Karpas-422 (cell line): ENCODE measurements around the gene GLRA3. TPM values are rescaled to one million over a fixed set of nuclear protein-coding genes. Genes with fewer than 3 reads are reported as not detected.
A peak's percentile ranks its signal among the peaks of the same experiment; 100 is the strongest.

Experiments used
- DNase-seq: peaks from one replicate; pipeline ENCODE4 v3.0.0-alpha.2; 2015
- H2AFZ ChIP-seq: fragments of 200-600 bp; sonication (generic); 2 replicates; pipeline ENCODE4 v1.6.1; 2014; ENCODE audit warnings: antibody characterized with exemption, low read length, mixed read lengths
- H3K27ac ChIP-seq: fragments of 200-600 bp; sonication (generic); 2 replicates; pipeline ENCODE4 v1.5.1; 2014; ENCODE audit warnings: mild to moderate bottlenecking, low read length, moderate library complexity
- H3K27me3 ChIP-seq: fragments of 200-600 bp; sonication (generic); 2 replicates; pipeline ENCODE4 v1.6.1; 2014; ENCODE audit warnings: low read length, mixed read lengths
- H3K36me3 ChIP-seq: fragments of 200-600 bp; sonication (generic); 2 replicates; pipeline ENCODE4 v1.6.1; 2014; ENCODE audit warnings: low read length, mixed read lengths; ENCODE audit not compliant: insufficient read depth
- H3K4me1 ChIP-seq: fragments of 200-600 bp; sonication (generic); 2 replicates; pipeline ENCODE4 v1.6.1; 2014; ENCODE audit warnings: mild to moderate bottlenecking, low read length, mixed read lengths
- H3K4me2 ChIP-seq: fragments of 200-600 bp; sonication (generic); 2 replicates; pipeline ENCODE4 v1.6.1; 2014; ENCODE audit warnings: low read length, low read depth, mild to moderate bottlenecking; ENCODE audit not compliant: poor library complexity, severe bottlenecking
- H3K4me3 ChIP-seq: fragments of 200-600 bp; sonication (generic); 2 replicates; pipeline ENCODE4 v1.5.1; 2014; ENCODE audit warnings: mild to moderate bottlenecking, antibody characterized with exemption, low read length, mixed read lengths
- H3K79me2 ChIP-seq: fragments of 200-600 bp; sonication (generic); 2 replicates; pipeline ENCODE4 v1.6.1; 2014; ENCODE audit warnings: mild to moderate bottlenecking, low read length, mixed read lengths
- H3K9ac ChIP-seq: fragments of 200-600 bp; sonication (generic); 2 replicates; pipeline ENCODE4 v1.6.0; 2014; ENCODE audit warnings: low read length
- H3K9me2 ChIP-seq: fragments of 200-600 bp; sonication (generic), shearing (Covaris generic); replicated peaks from 2 replicates; pipeline ENCODE4 v1.6.0; 2014; ENCODE audit warnings: mild to moderate bottlenecking, low read length, moderate library complexity; ENCODE audit not compliant: insufficient read depth
- H3K9me3 ChIP-seq: fragments of 300-700, 200-600 bp; sonication (generic); 2 replicates; pipeline ENCODE4 v1.6.1; 2014; ENCODE audit warnings: low read length, mixed read lengths
- H4K20me1 ChIP-seq: fragments of 200-600 bp; sonication (generic); 2 replicates; pipeline ENCODE4 v1.6.1; 2014; ENCODE audit warnings: mild to moderate bottlenecking, antibody characterized with exemption, low read length, low read depth; ENCODE audit not compliant: insufficient read depth
- total RNA-seq: library from RNA; depleted of rRNA; stranded (reverse); fragments of >200 nt; shearing (Covaris generic); gene quantifications from 2 replicates; pipeline ENCODE4 v1.2.3, GENCODE V29; 2014; ENCODE audit warnings: low replicate concordance

Gene GLRA3
- total RNA-seq, 1 experiment from 2014 or later = not detected

- Histone ChIP-seq H3K27me3 (no peaks in the 10 kb centered on the region), H3K36me3 (no peaks in the 10 kb centered on the region), H3K27ac (no peak overlapping the region), H2AFZ (no peak overlapping the region), H3K4me1 (no peaks in the 10 kb centered on the region), H3K4me3 (no peak overlapping the region), H3K9me2 (no peaks in the 10 kb centered on the region), H3K4me2 (no peak overlapping the region), H3K79me2 (no peaks in the 10 kb centered on the region), H4K20me1 (no peaks in the 10 kb centered on the region), H3K9ac (no peak overlapping the region), H3K9me3 (no peaks in the 10 kb centered on the region)
- no peak for DNase-seq
Observed at GRCh38 chr4:174716986-174717770, 111.9 kb downstream of the GLRA3 start.

GRCh38 chr4:174714393-174715211 lies 114.4 kb downstream of the GLRA3 start:
- no peak overlapping the region for H3K27ac ChIP-seq
- H3K4me1 ChIP-seq = no peaks in the 10 kb centered on the region
- no peaks in the 10 kb centered on the region for H4K20me1 ChIP-seq
- H3K27me3 ChIP-seq = no peaks in the 10 kb centered on the region
- H3K4me3 ChIP-seq = no peak overlapping the region
- H3K9ac ChIP-seq = no peak overlapping the region
- H3K4me2 ChIP-seq = no peak overlapping the region
- DNase-seq = peak; percentile 53
- H3K79me2 ChIP-seq = no peaks in the 10 kb centered on the region
- H3K36me3 ChIP-seq = no peaks in the 10 kb centered on the region
- H3K9me2 ChIP-seq = no peaks in the 10 kb centered on the region
- no peak overlapping the region for H2AFZ ChIP-seq
- H3K9me3 ChIP-seq = no peaks in the 10 kb centered on the region

GRCh38 chr4:174713821-174714220 lies 115.2 kb downstream of the GLRA3 start:
- no peak overlapping the region for H3K4me3 ChIP-seq
- no peaks in the 10 kb centered on the region for H3K27me3 ChIP-seq
- no peak for DNase-seq
- H3K27ac ChIP-seq = no peak overlapping the region
- H3K4me1 ChIP-seq = no peaks in the 10 kb centered on the region
- no peaks in the 10 kb centered on the region for H3K9me3 ChIP-seq
- H3K4me2 ChIP-seq = no peak overlapping the region
- no peaks in the 10 kb centered on the region for H3K36me3 ChIP-seq
- H3K9ac ChIP-seq = no peak overlapping the region
- no peaks in the 10 kb centered on the region for H3K9me2 ChIP-seq
- no peak overlapping the region for H2AFZ ChIP-seq
- H3K79me2 ChIP-seq = no peaks in the 10 kb centered on the region
- H4K20me1 ChIP-seq = no peaks in the 10 kb centered on the region

DNA sequence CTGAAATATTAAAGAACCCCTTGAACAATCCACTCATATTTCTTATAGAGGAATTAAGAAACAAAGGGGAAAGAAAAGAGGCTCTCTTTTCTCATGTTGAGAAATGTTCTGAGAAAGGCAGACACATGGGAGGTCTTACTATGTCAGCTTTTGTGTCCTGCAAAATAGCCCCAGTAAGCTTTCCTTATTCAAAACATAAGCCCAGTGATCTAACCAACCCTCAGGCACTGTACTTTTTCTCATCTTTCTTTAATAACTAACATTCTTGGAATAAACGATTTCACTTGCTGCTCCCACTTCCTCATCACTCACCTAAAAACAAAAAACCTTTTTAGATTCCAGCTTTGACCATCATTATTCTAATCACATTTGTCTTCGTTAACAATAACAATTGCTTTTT lies 115.9 kb downstream of the GLRA3 start:
- H3K27ac ChIP-seq = no peak overlapping the region
- no peaks in the 10 kb centered on the region for H3K9me2 ChIP-seq
- H3K27me3 ChIP-seq = no peaks in the 10 kb centered on the region
- no peak overlapping the region for H2AFZ ChIP-seq
- no peak overlapping the region for H3K4me3 ChIP-seq
- no peak overlapping the region for H3K9ac ChIP-seq
- no peaks in the 10 kb centered on the region for H3K9me3 ChIP-seq
- H4K20me1 ChIP-seq = no peaks in the 10 kb centered on the region
- H3K4me1 ChIP-seq = no peaks in the 10 kb centered on the region
- H3K36me3 ChIP-seq = no peaks in the 10 kb centered on the region
- H3K4me2 ChIP-seq = no peak overlapping the region
- H3K79me2 ChIP-seq = no peaks in the 10 kb centered on the region
- DNase-seq = no peak

- Histone ChIP-seq H3K27me3 (no peaks in the 10 kb centered on the region), H4K20me1 (no peaks in the 10 kb centered on the region), H2AFZ (no peak overlapping the region), H3K4me3 (no peak overlapping the region), H3K4me1 (no peaks in the 10 kb centered on the region), H3K27ac (no peak overlapping the region), H3K4me2 (no peak overlapping the region), H3K36me3 (no peaks in the 10 kb centered on the region), H3K9me3 (no peaks in the 10 kb centered on the region), H3K9ac (no peak overlapping the region), H3K79me2 (no peaks in the 10 kb centered on the region), H3K9me2 (no peaks in the 10 kb centered on the region)
- no peak for DNase-seq
Observed at GRCh38 chr4:174709526-174709925, 119.5 kb downstream of the GLRA3 start.

DNA sequence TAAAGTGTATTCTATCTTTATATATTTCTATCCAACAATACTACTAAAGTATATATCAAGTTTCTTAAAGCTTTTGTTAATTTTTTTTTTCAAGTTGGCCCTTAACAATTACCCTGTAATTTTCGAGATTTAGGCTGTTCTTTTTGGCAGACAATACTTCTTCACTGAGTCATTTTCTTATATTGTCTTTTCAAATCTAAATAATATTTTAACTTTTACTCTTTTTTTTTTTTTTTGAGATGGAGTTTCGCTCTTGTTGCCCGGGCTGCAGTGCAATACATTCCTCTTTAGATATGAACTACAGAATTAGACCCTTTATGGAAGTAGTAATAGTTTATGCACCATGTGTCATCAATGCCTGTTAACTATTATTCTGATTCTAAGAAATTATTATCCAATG lies 120.7 kb downstream of the GLRA3 start:
- no peak for DNase-seq
- Histone ChIP-seq H4K20me1 (no peaks in the 10 kb centered on the region), H3K4me2 (no peak overlapping the region), H2AFZ (no peak overlapping the region), H3K9me3 (no peaks in the 10 kb centered on the region), H3K9me2 (no peaks in the 10 kb centered on the region), H3K36me3 (no peaks in the 10 kb centered on the region), H3K27ac (no peak overlapping the region), H3K4me3 (no peak overlapping the region), H3K79me2 (no peaks in the 10 kb centered on the region), H3K9ac (no peak overlapping the region), H3K27me3 (no peaks in the 10 kb centered on the region), H3K4me1 (no peaks in the 10 kb centered on the region)

DNA sequence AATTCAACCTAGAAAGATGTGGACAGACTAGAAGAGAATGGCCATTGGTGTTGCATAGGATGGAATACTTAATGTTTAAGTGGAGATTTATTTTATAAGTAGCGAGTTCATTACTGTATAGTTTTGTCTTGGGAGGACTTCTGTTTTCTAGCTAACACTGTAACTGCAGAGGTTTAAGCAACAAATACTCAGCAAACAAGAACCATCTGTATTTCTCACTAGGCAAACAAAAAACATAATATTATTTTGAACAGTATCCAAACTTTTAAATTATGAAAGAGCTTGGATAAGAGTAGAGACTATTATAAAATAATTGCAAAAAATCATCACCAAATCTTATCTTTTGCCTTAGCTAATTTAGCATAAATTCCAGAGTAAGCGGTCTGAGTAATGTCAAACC lies 121.1 kb downstream of the GLRA3 start:
- Histone ChIP-seq H3K4me1 (no peaks in the 10 kb centered on the region), H3K4me2 (no peak overlapping the region), H3K36me3 (no peaks in the 10 kb centered on the region), H4K20me1 (no peaks in the 10 kb centered on the region), H2AFZ (no peak overlapping the region), H3K27ac (no peak overlapping the region), H3K4me3 (no peak overlapping the region), H3K27me3 (no peaks in the 10 kb centered on the region), H3K9me2 (no peaks in the 10 kb centered on the region), H3K9ac (no peak overlapping the region), H3K9me3 (no peaks in the 10 kb centered on the region), H3K79me2 (no peaks in the 10 kb centered on the region)
- no peak for DNase-seq

GRCh38 chr4:174707051-174707676 lies 121.9 kb downstream of the GLRA3 start:
- Histone ChIP-seq H3K4me3 (no peak overlapping the region), H3K27ac (no peak overlapping the region), H3K4me2 (no peak overlapping the region), H3K9me2 (no peaks in the 10 kb centered on the region), H3K4me1 (no peaks in the 10 kb centered on the region), H3K9me3 (no peaks in the 10 kb centered on the region), H3K79me2 (no peaks in the 10 kb centered on the region), H3K36me3 (no peaks in the 10 kb centered on the region), H3K9ac (no peak overlapping the region), H3K27me3 (no peaks in the 10 kb centered on the region), H4K20me1 (no peaks in the 10 kb centered on the region), H2AFZ (no peak overlapping the region)
- no peak for DNase-seq
